NCI-H2227 treated with DMSO at 0.1 percent for 48 hours (cell line): ENCODE results near the gene TTC34.
"Not testable (repeated sequence)": the region's sequence is repeated elsewhere in the genome, so short reads cannot be mapped to it uniquely, and the experiment has no call there.

ENCODE experiments used
- DNase-seq: peaks from one replicate; lab custom pipeline; 2025; lab: John Stamatoyannopoulos, UW

The TTC34 gene

GRCh38 chr1:2657909-2658308, 143.6 kb downstream of the TTC34 start:
- not testable (repeated sequence) for DNase-seq

DNA sequence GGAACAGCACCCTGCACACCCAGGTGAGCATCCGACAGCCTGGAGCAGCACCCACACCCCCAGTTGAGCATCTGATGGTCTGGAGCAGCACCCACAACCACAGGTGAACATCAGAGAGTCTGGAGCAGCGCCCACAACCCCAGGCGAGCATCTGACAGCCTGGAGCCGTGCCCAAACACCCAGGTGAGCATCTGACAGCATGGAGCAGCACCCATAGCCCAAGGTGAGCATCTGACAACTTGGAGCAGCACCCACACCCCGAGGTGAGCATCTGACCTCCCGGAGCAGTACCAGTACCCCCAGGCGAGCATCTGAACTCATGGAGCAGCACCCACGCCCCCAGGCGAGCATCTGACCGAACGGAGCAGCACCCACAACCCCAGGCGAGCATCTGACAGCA, 144.4 kb downstream of the TTC34 start:
- DNase-seq = not testable (repeated sequence)

DNA sequence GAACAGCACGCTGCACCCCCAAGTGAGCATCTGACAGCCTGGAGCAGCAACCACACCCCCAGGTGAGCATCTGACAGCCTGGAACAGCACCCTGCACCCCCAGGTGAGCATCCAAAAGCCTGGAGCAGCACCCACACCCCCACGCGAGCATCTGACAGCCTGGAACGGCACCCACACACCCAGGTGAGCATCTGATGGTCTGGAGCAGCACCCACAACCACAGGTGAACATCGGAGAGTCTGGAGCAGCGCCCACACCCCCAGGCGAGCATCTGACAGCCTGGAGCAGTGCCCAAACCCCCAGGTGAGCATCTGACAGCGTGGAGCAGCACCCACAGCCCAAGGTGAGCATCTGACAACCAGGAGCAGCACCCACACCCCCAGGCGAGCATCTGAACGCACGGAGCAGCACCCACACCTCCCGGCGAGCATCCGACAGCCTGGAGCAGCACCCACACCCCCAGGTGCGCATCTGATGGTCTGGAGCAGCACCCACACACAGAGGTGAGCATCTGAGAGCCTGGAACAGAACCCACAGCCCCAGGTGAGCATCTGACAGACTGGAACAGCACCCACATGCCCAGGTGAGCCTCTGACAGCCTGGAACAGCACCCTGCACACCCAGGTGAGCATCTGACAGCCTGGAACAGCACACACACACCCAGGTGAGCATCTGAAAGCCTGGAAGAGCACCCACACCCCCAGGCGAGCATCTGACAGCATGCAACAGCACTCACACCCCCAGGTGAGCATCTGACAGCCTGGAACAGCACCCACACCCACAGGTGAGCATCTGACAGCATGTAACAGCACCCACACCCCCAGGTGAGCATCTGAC, 145.7 kb downstream of the TTC34 start:
- DNase-seq = not testable (repeated sequence)

DNA sequence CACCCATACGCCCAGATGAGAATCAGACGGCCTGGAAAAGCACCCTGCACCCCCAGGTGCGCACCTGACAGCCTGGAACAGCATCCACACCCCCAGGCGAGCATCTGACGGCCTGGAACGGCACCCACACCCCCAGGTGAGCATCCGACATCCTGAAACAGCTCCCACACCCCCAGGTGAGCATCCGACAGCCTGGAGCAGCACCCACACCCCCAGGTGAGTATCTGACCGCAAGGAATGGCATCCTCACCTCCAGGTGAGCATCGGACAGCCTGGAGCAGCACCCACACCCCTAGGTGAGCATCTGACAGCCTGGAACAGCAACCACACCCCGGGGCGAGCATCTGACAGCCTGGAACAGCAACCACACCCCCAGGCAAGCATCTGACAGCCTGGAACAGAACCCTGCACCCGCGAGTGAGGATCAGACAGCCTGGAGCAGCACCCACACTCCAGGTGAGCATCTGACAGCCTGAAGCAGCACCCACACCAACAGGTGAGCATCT, 147.0 kb downstream of the TTC34 start:
- DNase-seq = not testable (repeated sequence)

DNA sequence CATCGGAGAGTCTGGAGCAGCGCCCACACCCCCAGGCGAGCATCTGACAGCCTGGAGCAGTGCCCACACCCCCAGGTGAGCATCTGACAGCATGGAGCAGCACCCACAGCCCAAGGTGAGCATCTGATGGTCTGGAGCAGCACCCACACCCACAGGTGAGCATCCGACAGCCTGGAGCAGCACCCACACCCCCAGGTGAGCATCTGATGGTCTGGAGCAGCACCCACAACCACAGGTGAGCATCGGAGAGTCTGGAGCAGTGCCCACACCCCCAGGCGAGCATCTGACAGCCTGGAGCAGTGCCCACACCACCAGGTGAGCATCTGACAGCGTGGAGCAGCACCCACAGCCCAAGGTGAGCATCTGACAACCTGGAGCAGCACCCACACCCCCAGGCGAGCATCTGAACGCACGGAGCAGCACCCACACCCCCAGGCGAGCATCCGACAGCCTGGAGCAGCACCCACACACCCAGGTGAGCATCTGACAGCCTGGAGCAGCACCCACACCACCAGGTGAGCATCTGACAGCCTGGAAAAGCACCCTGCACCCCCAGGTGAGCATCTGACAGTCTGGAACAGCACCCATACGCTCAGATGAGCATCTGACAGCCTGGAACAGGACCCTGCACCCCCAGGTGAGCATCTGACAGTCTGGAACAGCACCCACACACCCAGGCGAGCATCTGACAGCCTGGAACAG, 147.6 kb downstream of the TTC34 start:
- not testable (repeated sequence) for DNase-seq

DNA sequence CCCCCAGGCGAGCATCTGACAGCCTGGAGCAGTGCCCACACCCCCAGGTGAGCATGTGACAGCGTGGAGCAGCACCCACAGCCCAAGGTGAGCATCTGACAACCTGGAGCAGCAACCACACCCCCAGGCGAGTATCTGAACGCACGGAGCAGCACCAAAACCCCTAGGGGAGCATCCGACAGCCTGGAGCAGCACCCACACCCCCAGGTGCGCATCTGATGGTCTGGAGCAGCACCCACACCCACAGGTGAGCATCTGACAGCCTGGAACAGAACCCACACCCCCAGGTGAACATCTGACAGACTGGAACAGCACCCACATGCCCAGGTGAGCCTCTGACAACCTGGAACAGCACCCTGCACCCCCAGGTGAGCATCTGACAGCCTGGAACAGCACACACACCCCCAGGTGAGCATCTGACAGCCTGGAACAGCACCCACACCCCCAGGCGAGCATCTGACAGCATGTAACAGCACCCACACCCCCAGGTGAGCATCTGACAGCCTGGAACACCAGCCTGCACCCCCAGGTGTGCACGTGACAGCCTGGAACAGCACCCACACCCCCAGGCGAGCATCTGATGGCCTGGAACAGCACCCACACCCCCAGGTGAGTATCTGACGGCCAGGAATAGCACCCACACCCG, 148.4 kb downstream of the TTC34 start:
- not testable (repeated sequence) for DNase-seq

- not testable (repeated sequence) for DNase-seq
Observed at GRCh38 chr1:2652152-2652925, 149.2 kb downstream of the TTC34 start.

GRCh38 chr1:2650967-2651645, 150.4 kb downstream of the TTC34 start:
- no peak for DNase-seq

DNA sequence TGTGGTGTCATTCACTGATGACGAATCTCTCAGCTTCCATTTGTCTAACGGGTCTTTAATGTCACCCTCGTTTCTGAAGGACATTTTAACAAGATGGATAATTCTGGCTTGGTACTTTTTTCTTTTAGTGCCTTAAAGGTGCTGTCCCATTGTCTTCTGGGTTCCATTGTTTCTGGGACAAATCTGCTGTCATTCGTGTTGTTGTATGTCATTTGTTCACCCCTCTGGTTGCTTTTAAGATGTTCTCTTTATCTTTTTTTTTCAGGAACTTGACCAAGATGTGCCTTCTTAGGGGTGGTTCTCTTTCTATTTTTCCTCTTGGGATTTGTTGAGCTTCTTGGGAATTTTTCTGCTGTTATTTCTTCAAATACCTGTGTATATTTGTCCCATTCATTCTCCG, 154.7 kb downstream of the TTC34 start:
- DNase-seq = no peak

DNA sequence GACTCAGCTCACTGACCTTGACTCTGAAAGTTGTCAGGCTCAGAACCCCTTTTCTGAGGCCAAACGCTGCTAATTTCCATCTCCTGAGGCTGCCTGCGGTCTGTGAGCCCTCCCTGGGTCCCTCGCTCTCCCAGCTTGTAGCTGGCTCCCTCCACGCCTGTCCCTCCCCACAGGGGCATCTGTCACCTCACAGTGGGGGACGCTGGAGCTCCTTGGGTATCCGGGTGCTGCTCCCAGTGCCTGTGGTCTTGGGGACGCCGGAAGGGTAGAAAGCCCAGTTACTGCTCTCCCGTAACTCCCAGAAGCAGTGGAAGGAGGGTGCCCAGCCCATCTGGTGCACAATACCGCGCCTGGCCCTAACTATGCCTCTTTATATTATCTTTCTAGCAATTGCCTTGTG, 155.7 kb downstream of the TTC34 start:
- no peak for DNase-seq

DNA sequence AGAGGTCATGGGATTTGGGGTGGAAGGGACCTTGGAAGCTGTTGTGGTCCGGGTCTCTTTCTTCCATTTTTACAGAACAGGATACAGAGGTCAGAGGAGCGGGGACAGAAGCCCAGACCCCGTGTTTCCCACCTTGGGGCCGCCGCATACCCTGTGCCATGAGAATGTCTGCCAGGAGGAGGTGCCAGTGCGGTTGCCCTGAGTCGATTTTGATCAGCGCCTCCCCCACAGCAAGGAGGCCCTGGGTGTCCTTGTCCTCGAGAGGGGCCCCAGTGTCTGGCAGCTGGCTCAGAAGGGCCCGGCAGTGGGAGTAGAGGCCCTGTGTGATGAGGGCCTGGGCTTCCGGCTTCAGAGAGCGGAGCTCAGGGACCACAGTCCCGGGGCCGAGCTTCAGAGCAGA, 156.3 kb downstream of the TTC34 start:
- DNase-seq = no peak

GRCh38 chr1:2644591-2645101, 156.8 kb downstream of the TTC34 start:
- no peak for DNase-seq

DNA sequence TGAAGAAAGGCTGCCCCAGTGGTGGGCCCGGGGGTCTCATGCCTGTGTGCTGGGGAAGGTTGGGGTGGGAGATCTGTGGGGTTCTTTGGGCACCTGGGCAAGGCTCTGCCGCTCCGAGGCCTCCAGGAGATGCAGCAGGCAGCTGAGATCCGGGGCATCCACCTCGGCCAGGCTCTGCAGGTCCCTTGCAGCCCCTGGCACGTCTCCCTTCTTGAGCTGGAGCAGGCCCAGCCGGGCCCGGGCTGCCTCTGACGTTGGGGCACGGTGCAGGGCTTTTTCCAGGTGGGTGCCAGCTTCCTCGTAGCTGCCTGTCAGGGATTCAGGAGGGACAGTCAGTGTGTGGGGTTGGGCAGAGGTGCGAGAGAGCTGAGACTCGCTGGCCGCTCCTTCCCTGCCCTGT, 157.3 kb downstream of the TTC34 start:
- no peak for DNase-seq

DNA sequence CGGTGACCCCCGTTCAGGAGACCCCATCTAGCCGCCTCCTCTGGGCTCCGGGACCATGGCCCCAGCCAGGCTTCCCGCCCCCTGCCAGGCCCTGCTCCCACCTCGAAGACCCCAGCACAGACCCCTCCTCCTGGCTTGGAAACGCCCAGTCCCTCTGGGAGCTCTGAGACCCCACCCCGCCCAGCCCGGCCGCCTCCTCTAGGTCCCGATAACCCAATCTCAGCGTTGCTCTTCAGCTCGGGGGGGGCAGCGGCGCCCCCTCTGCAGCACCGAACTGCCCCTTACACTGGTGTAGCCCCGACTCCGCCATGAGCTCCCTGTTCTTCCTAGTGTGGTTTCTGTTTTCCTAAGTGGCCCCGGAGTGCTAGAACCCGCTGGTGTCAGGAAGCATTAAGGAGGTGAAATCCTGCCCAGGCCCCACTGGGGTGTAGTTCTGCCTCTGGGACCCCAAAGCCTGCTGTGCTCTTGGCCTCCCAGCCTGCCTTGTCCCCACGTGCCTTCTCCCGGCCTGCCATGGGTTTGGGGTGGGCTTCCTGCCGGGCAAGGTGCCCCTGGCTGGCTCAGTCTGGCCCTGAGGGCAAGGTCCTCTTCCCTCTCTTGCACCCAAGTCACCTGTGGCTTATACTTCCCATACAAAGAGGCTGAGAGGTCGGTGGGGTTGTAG, 157.9 kb downstream of the TTC34 start:
- DNase-seq = no peak

DNA sequence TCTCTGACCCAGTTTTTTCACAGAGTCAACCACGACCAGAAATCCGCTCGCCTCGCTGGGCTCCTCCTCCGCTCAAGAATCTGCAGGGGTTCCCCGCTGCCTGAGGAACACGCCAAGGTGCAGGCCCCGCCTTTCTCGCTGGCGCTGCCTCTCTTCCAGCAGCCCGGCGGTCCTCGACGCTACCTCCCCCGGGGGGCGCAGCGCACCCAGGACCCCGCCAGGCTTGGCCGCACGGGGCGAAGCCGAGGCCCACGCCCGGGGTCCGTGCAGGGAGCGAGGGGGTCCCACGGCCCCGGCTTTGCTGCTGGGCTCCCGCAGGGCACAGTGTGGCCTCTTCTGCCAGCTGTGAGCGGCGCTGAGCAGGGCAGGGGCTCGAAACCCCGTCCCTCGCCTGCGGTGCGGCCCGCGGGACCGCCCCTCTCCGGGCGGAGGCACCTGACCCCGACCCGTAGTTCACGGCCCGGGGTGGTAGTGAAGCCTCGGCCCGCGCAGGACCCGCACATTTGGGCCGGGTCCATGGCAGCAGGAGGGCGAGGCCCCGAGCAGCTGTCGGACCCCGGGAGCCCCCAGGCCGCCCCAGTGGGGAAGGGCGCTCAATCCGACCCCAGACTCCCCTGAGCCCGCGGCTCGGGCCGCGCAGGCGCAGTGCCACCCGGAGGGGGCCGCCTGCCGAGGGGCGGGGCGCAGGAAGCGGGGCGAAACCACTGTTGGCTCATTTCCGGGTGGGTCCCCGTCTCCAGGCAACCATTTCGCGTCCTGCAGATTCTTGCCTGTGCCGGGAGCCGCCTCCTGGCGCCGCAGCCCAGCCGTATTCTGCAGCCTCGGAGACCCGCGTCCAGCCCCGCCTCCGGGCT, 158.7 kb downstream of the TTC34 start:
- DNase-seq = peak; percentile 93

DNA sequence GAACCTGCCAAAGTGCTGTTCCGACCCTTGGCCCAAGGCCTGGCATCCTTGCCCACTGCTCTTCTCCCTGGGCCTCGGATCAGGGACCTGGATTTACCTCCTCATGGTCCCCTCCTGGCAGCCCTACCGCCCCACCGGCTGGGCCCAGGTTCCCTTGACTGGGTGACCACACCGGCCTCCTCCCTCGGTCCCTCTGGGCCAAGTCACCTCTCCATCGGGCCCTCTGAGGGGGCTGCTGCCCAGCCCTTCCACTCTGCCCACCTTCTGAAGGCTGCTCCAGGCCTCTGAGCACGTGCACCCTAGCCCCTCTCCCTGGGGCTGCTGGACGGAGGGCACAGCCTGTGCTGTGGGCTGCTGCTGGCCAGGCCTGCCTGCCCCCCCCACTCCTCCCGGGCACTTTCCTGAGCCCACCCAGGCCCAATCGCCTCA, 159.3 kb downstream of the TTC34 start:
- DNase-seq = no peak

DNA sequence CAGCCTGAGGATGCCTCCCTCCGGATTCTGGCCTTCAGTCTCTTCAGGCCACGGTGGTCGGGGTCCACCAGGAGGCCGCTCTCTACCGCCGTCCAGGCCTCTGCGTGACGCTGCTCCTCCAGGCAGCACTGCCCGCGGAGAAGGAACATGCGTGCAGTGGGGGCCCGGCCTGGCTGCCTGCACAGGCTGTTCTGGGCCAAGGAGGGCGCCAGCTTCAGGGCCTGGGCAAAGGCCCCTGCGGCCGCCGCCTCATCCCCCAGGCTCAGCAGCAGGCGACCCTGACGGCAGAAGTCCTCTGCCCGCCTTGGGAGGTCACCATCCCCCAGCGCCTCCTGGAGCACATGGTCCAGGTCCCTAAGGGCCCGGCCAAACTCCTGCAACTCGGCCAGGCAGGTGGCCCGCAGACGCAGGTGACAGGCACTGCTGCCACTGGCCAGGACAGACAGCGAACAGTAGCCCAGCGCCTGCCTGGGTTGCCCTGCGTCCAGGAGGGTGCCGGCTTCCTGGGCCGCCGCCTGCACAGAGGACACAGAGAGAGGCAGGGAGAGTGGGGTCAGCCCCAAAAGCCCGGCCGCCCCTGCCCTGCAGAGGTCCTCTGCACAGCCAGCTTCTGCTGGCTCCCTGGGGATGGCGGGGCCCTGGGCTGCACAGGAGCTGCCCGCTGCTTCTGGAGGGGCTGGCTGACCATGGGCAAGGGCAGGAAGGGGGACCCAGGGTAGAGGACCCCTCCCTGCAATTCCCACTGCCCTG, 159.9 kb downstream of the TTC34 start:
- no peak for DNase-seq

- no peak for DNase-seq
Observed at GRCh38 chr1:2640626-2641025, 160.9 kb downstream of the TTC34 start.
